Measurements from ENCODE around the gene ANKRD50. TPM values are rescaled to one million over a fixed set of nuclear protein-coding genes. Genes with fewer than 3 reads are reported as not detected.

The ANKRD50 gene
- total and polyA plus RNA-seq, 2 of the 13 experiments (the other 11 are each of a cell fraction or from before 2014, with no cell fraction given) = 2.4 to 4.4 TPM

DNA sequence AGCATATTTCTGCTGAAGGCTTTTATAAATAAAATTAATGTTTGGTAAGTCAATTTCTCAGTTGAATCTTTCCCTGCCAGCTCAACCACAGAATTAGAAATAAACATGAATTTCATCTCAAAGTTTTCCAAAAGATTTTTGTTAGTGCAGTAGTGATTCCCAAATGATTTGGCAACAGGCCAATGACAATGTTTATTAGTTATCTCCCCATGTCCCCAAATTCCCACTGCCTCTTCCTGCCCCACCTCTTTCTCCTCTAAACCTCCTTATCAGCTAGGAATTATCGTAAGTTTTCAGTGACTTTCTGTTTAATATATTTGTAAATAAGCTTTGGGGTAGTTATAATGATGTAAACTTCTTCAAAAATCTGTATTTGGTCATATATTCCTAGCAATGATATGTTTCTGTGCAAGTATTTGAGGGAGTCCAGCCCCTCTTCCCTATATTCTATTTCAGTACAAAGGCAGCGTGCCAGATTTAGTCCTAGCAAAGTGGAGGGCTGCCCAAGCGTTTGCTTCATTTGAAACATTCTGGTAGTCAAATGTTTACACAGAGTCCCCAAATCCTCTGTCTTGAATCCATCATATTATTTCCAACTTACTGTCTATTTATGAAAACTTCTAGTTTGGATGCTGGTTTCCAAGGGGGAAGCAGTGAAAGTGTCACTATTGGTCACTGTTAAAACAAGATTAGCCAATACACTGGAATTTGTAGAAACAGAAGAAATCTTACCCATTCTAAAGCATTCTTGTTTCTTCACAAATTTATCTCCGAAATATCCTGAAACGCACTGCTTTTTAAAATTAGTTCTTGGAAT lies 33.7 kb upstream of the ANKRD50 start:
- H3K79me2 ChIP-seq (ENCODE audit: insufficient read depth, low read length) = no peaks in the 10 kb centered on the region
- no peak overlapping the region for H3K4me3 ChIP-seq (replicated peaks in 1 of 3; ENCODE audit: insufficient read depth in 1 of 3, low read depth in 2 of 3, low read length in 3 of 3)
- no peak overlapping the region for H3K4me2 ChIP-seq (ENCODE audit: low read depth, low read length)
- no peaks in the 10 kb centered on the region for H3K4me1 ChIP-seq (ENCODE audit: insufficient read depth, low read length)
- TF ChIP-seq ARNT (IDR thresholded peaks at IDR 0.05) (no peak), SMARCC2 (IDR thresholded peaks at IDR 0.05) (no peak), CBFB (CRISPR knock-in tag; IDR thresholded peaks at IDR 0.05) (no peak), FOXA3 (CRISPR knock-in tag; IDR thresholded peaks at IDR 0.05) (no peak), SMAD3 (CRISPR knock-in tag; IDR thresholded peaks at IDR 0.05) (no peak), AGO2 (optimal IDR thresholded peaks at IDR 0.05; ENCODE audit: low read depth, low read length) (no peak), MYC (CRISPR knock-in tag; IDR thresholded peaks at IDR 0.05; ENCODE audit: borderline replicate concordance) (no peak), ZNF816 (CRISPR knock-in tag; IDR thresholded peaks at IDR 0.05; ENCODE audit: borderline replicate concordance) (no peak), MEIS1 (CRISPR knock-in tag; IDR thresholded peaks at IDR 0.05; ENCODE audit: borderline replicate concordance) (no peak), MZF1 (CRISPR knock-in tag; IDR thresholded peaks at IDR 0.05; ENCODE audit: borderline replicate concordance) (no peak)
- TF ChIP-seq, protein P1, sequence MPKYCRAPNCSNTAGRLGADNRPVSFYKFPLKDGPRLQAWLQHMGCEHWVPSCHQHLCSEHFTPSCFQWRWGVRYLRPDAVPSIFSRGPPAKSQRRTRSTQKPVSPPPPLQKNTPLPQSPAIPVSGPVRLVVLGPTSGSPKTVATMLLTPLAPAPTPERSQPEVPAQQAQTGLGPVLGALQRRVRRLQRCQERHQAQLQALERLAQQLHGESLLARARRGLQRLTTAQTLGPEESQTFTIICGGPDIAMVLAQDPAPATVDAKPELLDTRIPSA (CRISPR knock-in tag; IDR thresholded peaks at IDR 0.05; ENCODE audit: borderline replicate concordance) = no peak
- H3K27me3 ChIP-seq (ENCODE audit: control insufficient read depth in 1 of 2, insufficient read depth in 2 of 2, low read length in 2 of 2) = no peaks in the 10 kb centered on the region; a peak in 1 of 5 replicates
- no peak overlapping the region for H3K27ac ChIP-seq (ENCODE audit: extremely low read length, insufficient read depth, low read length)
- ChIA-PET POLR2A (no interaction called here), CTCF (ENCODE audit: low intra/inter-chr PET ratio, low total read pairs) (no interaction called here)
- H3K9me3 ChIP-seq (ENCODE audit: low read length) = no peaks in the 10 kb centered on the region
- in situ Hi-C loops (cut with HindIII; ENCODE audit: extremely low pct_ligation_motif_present, low pct_unique_long_range_greater_than_20kb) (no loop called here), intact Hi-C loops (cut with micrococcal nuclease; ENCODE audit: unreplicated experiment) (no loop called here)
- BruUV-seq (replicated peaks) = no TSS peak
- no peaks in the 10 kb centered on the region for H3K36me3 ChIP-seq (replicated peaks in 1 of 2; ENCODE audit: control insufficient read depth in 1 of 2, insufficient read depth in 2 of 2, low read length in 2 of 2)
- 14% methylated on average over 5 of the region's 5 CpGs for WGBS (ENCODE audit: low lambda C conversion rate)
- no peaks in the 10 kb centered on the region for H4K20me1 ChIP-seq (ENCODE audit: insufficient read depth, low read length)
- no peak overlapping the region for H2AFZ ChIP-seq (ENCODE audit: low read length)
- ATAC-seq (no peak), FAIRE-seq (no peak), DNase-seq (ENCODE audit: low spot score) (no peak)
- no peak overlapping the region for H3K9ac ChIP-seq (ENCODE audit: insufficient read depth, low read depth, low read length)
